Adipocyte (in vitro differentiated cells): ENCODE results near the gene BLNK.

Experiments
- DNase-seq: peaks from one replicate; pipeline ENCODE4 v3.0.0-alpha.2; 2015; ENCODE audit warnings: low read depth
- H3K27me3 ChIP-seq: replicated peaks from 2 replicates; pipeline ENCODE4 v1.7.0; 2013; ENCODE audit warnings: mild to moderate bottlenecking, low read length, moderate library complexity; ENCODE audit not compliant: control insufficient read depth, insufficient read depth
- H3K36me3 ChIP-seq: 2 replicates; pipeline ENCODE4 v1.7.0; 2013; ENCODE audit warnings: low read length, mild to moderate bottlenecking, moderate library complexity; ENCODE audit not compliant: control insufficient read depth, insufficient read depth, severe bottlenecking
- H3K4me1 ChIP-seq: 2 replicates; pipeline ENCODE4 v1.7.0; 2013; ENCODE audit warnings: mild to moderate bottlenecking, low read length, moderate library complexity; ENCODE audit not compliant: control insufficient read depth, insufficient read depth
- H3K4me3 ChIP-seq: 2 replicates; pipeline ENCODE4 v1.7.0; 2013; ENCODE audit warnings: mild to moderate bottlenecking, low read length, moderate library complexity
- H3K9ac ChIP-seq: 2 replicates; pipeline ENCODE4 v1.7.0; 2013; ENCODE audit warnings: mild to moderate bottlenecking, low read length, moderate library complexity
- H3K9me3 ChIP-seq: 2 replicates; pipeline ENCODE4 v1.7.0; 2013; ENCODE audit warnings: mild to moderate bottlenecking, low read length, moderate library complexity; ENCODE audit not compliant: control insufficient read depth

BLNK gene

GRCh38 chr10:96272316-96273280 is 1.2 kb upstream of the BLNK start:
- H3K27me3 ChIP-seq: no peaks in the 10 kb centered on the region
- DNase-seq: no peak

GRCh38 chr10:96270571-96270970 is 798 bp downstream of the BLNK start:
- peaks cover 25% of the 10 kb centered on the region for H3K4me1 ChIP-seq
- peaks cover 7% of the 10 kb centered on the region for H3K27me3 ChIP-seq
- no peak overlapping the region for H3K4me3 ChIP-seq
- no peaks in the 10 kb centered on the region for H3K9me3 ChIP-seq
- no peak for DNase-seq
- H3K9ac ChIP-seq: peak overlapping the region; percentile 45
- no peaks in the 10 kb centered on the region for H3K36me3 ChIP-seq

More at GRCh38 chr10:96272316-96273280, 1.2 kb upstream of the BLNK start:
- H3K4me1 ChIP-seq: peaks cover 32% of the 10 kb centered on the region
- no peaks in the 10 kb centered on the region for H3K36me3 ChIP-seq
- H3K9ac ChIP-seq: no peak overlapping the region
- H3K9me3 ChIP-seq: no peaks in the 10 kb centered on the region
- no peak overlapping the region for H3K4me3 ChIP-seq

- Histone ChIP-seq H3K9me3 (no peaks in the 10 kb centered on the region), H3K9ac (no peak overlapping the region), H3K27me3 (peaks cover 7% of the 10 kb centered on the region), H3K4me1 (peaks cover 23% of the 10 kb centered on the region), H3K4me3 (no peak overlapping the region), H3K36me3 (no peaks in the 10 kb centered on the region)
- DNase-seq: no peak
These were observed 1.7 kb downstream of the BLNK start for GRCh38 chr10:96269438-96270300.

GRCh38 chr10:96268341-96268909 is 2.9 kb downstream of the BLNK start:
- no peak for DNase-seq
- Histone ChIP-seq H3K9ac (no peak overlapping the region), H3K36me3 (no peaks in the 10 kb centered on the region), H3K27me3 (peaks cover 14% of the 10 kb centered on the region), H3K4me3 (no peak overlapping the region), H3K4me1 (peaks cover 23% of the 10 kb centered on the region), H3K9me3 (no peaks in the 10 kb centered on the region)

GRCh38 chr10:96267234-96267705 is 4.1 kb downstream of the BLNK start:
- no peaks in the 10 kb centered on the region for H3K36me3 ChIP-seq
- H3K27me3 ChIP-seq: peaks cover 14% of the 10 kb centered on the region
- H3K4me1 ChIP-seq: peaks cover 13% of the 10 kb centered on the region
- no peak overlapping the region for H3K4me3 ChIP-seq
- H3K9ac ChIP-seq: no peak overlapping the region
- H3K9me3 ChIP-seq: no peaks in the 10 kb centered on the region
- DNase-seq: no peak

- DNase-seq: no peak
- Histone ChIP-seq H3K9me3 (no peaks in the 10 kb centered on the region), H3K27me3 (peaks cover 14% of the 10 kb centered on the region), H3K4me1 (peaks cover 5% of the 10 kb centered on the region), H3K36me3 (no peaks in the 10 kb centered on the region), H3K9ac (no peak overlapping the region), H3K4me3 (no peak overlapping the region)
These were observed 5.1 kb downstream of the BLNK start for GRCh38 chr10:96266118-96266770.

GRCh38 chr10:96264938-96265337 is 6.4 kb downstream of the BLNK start:
- H3K4me1 ChIP-seq: no peaks in the 10 kb centered on the region
- H3K4me3 ChIP-seq: no peak overlapping the region
- H3K27me3 ChIP-seq: peaks cover 14% of the 10 kb centered on the region
- H3K9ac ChIP-seq: no peak overlapping the region
- H3K36me3 ChIP-seq: no peaks in the 10 kb centered on the region
- no peak for DNase-seq
- H3K9me3 ChIP-seq: no peaks in the 10 kb centered on the region

- no peak for DNase-seq
- H3K4me1 ChIP-seq: no peaks in the 10 kb centered on the region
- H3K27me3 ChIP-seq: peaks cover 14% of the 10 kb centered on the region
- no peaks in the 10 kb centered on the region for H3K36me3 ChIP-seq
- H3K4me3 ChIP-seq: no peak overlapping the region
- H3K9me3 ChIP-seq: no peaks in the 10 kb centered on the region
- no peak overlapping the region for H3K9ac ChIP-seq
These were observed 7.7 kb downstream of the BLNK start for GRCh38 chr10:96263669-96264068.

- no peaks in the 10 kb centered on the region for H3K36me3 ChIP-seq
- H3K4me1 ChIP-seq: no peaks in the 10 kb centered on the region
- H3K27me3 ChIP-seq: peaks cover 14% of the 10 kb centered on the region
- no peak overlapping the region for H3K4me3 ChIP-seq
- H3K9me3 ChIP-seq: no peaks in the 10 kb centered on the region
- H3K9ac ChIP-seq: no peak overlapping the region
- DNase-seq: no peak
These were observed 8.2 kb downstream of the BLNK start for GRCh38 chr10:96263176-96263575.

GRCh38 chr10:96261930-96262329 is 9.4 kb downstream of the BLNK start:
- Histone ChIP-seq H3K4me3 (no peak overlapping the region), H3K27me3 (peaks cover 14% of the 10 kb centered on the region), H3K4me1 (peaks cover 4% of the 10 kb centered on the region), H3K9ac (no peak overlapping the region), H3K9me3 (no peaks in the 10 kb centered on the region), H3K36me3 (no peaks in the 10 kb centered on the region)
- no peak for DNase-seq
